ENCODE measurements around the gene TMBIM4.
A peak's percentile ranks its signal among the peaks of the same experiment; 100 is the strongest.

TMBIM4 gene

GRCh38 chr12:66137937-66138336 is 31.9 kb downstream of the TMBIM4 start:
- Histone ChIP-seq H3K23ac (ENCODE audit: low read length) (no peak overlapping the region), H4K5ac (ENCODE audit: low read length) (no peak overlapping the region), H2BK5ac (ENCODE audit: low read length) (no peak overlapping the region), H2BK15ac (replicated peaks; ENCODE audit: low read depth) (no peak overlapping the region), H4K8ac (ENCODE audit: low read depth, low read length) (no peak overlapping the region), H3K36me3 (ENCODE audit: control insufficient read depth, insufficient read depth, low read length) (no peaks in the 10 kb centered on the region), H3K56ac (ENCODE audit: low read length) (no peak overlapping the region), H3K27ac (ENCODE audit: low read depth, low read length) (no peak overlapping the region), H3K4me2 (ENCODE audit: low read length) (no peak overlapping the region), H3K27me3 (ENCODE audit: insufficient read depth, low read length, poor library complexity) (no peaks in the 10 kb centered on the region), H3K79me1 (ENCODE audit: low read length) (no peaks in the 10 kb centered on the region), H2AK5ac (ENCODE audit: low read length) (no peak overlapping the region), H3K9ac (ENCODE audit: low read length) (no peak overlapping the region), H3K4me1 (ENCODE audit: control insufficient read depth, low read depth, low read length) (no peaks in the 10 kb centered on the region), H3K4ac (ENCODE audit: low read depth, low read length) (no peak overlapping the region), H3K79me2 (ENCODE audit: control insufficient read depth, insufficient read depth, low read length) (no peaks in the 10 kb centered on the region), H2BK120ac (ENCODE audit: low read depth, low read length) (no peak overlapping the region), H3K18ac (ENCODE audit: low read length) (no peak overlapping the region), H3K4me3 (ENCODE audit: low read length) (no peak overlapping the region)
- no CpG with 5 or more reads among the region's 3 CpGs for WGBS (ENCODE audit: extremely low coverage, insufficient coverage, low lambda C conversion rate)
- DNase-seq: no peak

DNA sequence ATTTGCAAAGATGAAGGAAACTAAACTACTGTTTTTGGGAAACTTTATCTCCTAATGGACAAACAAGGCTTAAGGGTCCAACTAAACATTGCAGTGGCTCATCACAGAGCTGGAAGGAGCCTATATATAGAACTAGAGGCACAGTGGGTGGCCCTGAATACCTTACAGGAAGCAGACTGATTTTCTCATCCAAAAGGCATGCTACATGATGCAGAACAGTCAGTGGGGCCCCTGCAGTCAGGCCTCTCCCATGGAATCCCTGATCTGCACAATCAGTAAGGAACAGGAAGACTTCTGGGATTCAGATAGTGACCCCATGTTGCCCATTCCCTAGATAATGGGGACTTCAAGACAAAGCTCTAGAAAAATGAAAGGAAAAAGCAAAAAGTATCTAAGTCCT is 37.4 kb downstream of the TMBIM4 start:
- Histone ChIP-seq H3K27ac (ENCODE audit: low read depth, low read length) (peak overlapping the region; percentile 63), H3K56ac (ENCODE audit: low read length) (no peak overlapping the region)

DNA sequence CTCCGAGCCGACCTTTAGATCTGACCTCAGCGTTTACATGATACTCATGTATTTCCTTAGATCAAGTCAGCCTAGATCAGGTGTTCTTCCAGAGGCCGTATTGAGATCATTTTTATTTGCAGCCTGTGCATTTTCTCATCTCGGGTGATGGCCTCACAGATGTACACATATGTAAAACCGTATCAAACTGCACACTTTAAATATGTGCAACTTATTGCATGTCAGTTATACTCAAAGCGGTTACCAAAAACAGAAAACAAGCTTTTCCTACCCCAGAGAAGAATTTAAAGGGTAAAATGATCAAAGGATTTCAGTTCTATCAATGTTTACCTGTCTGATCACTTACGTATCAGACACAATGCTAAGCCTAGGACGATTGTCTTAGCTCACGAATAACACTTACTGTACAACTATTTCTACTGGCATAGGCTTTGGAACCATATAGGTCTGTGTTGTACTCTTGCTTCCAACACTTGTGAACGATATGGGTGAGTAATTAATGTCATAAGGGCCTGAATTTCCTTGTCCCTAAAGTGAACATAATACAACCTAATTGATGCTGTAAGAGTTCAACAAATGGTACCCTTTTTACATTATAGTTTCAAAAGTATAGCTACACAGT is 38.6 kb downstream of the TMBIM4 start:
- Histone ChIP-seq H3K18ac (ENCODE audit: low read length) (peak overlapping the region; percentile 78), H4K5ac (ENCODE audit: low read length) (peak overlapping the region; percentile 84), H4K8ac (ENCODE audit: low read depth, low read length) (no peak overlapping the region), H3K27ac (ENCODE audit: low read depth, low read length) (no peak overlapping the region), H2BK120ac (ENCODE audit: low read depth, low read length) (peak overlapping the region; percentile 31), H2BK15ac (replicated peaks; ENCODE audit: low read depth) (peak overlapping the region; percentile 25), H3K4ac (ENCODE audit: low read depth, low read length) (peak overlapping the region; percentile 94), H2BK5ac (ENCODE audit: low read length) (no peak overlapping the region), H2AK5ac (ENCODE audit: low read length) (no peak overlapping the region), H3K36me3 (ENCODE audit: control insufficient read depth, insufficient read depth, low read length) (peaks cover 2% of the 10 kb centered on the region), H3K79me1 (ENCODE audit: low read length) (peaks cover 13% of the 10 kb centered on the region), H3K27me3 (ENCODE audit: insufficient read depth, low read length, poor library complexity) (no peaks in the 10 kb centered on the region), H3K4me1 (ENCODE audit: control insufficient read depth, low read depth, low read length) (peaks cover 2% of the 10 kb centered on the region), H3K9ac (ENCODE audit: low read length) (peak overlapping the region; percentile 84), H3K4me2 (ENCODE audit: low read length) (peak overlapping the region; percentile 73), H3K23ac (ENCODE audit: low read length) (no peak overlapping the region), H3K4me3 (ENCODE audit: low read length) (peak overlapping the region; percentile 89), H3K79me2 (ENCODE audit: control insufficient read depth, insufficient read depth, low read length) (peaks cover 22% of the 10 kb centered on the region), H3K56ac (ENCODE audit: low read length) (peak overlapping the region; percentile 92)
- no peak for DNase-seq
- WGBS (ENCODE audit: extremely low coverage, insufficient coverage, low lambda C conversion rate): no CpG with 5 or more reads among the region's 11 CpGs

More for the DNA sequence above, 37.4 kb downstream of the TMBIM4 start:
- Histone ChIP-seq H2BK15ac (replicated peaks; ENCODE audit: low read depth) (no peak overlapping the region), H3K4me3 (ENCODE audit: low read length) (no peak overlapping the region), H3K79me1 (ENCODE audit: low read length) (peaks cover 10% of the 10 kb centered on the region), H3K18ac (ENCODE audit: low read length) (no peak overlapping the region), H3K79me2 (ENCODE audit: control insufficient read depth, insufficient read depth, low read length) (peaks cover 19% of the 10 kb centered on the region), H3K23ac (ENCODE audit: low read length) (no peak overlapping the region), H2AK5ac (ENCODE audit: low read length) (no peak overlapping the region), H3K4me2 (ENCODE audit: low read length) (no peak overlapping the region), H4K8ac (ENCODE audit: low read depth, low read length) (no peak overlapping the region), H3K4ac (ENCODE audit: low read depth, low read length) (no peak overlapping the region), H3K9ac (ENCODE audit: low read length) (no peak overlapping the region), H3K36me3 (ENCODE audit: control insufficient read depth, insufficient read depth, low read length) (no peaks in the 10 kb centered on the region), H4K5ac (ENCODE audit: low read length) (no peak overlapping the region), H2BK5ac (ENCODE audit: low read length) (no peak overlapping the region), H3K27me3 (ENCODE audit: insufficient read depth, low read length, poor library complexity) (no peaks in the 10 kb centered on the region), H3K4me1 (ENCODE audit: control insufficient read depth, low read depth, low read length) (peaks cover 2% of the 10 kb centered on the region), H2BK120ac (ENCODE audit: low read depth, low read length) (no peak overlapping the region)
- DNase-seq: peak; percentile 98

DNA sequence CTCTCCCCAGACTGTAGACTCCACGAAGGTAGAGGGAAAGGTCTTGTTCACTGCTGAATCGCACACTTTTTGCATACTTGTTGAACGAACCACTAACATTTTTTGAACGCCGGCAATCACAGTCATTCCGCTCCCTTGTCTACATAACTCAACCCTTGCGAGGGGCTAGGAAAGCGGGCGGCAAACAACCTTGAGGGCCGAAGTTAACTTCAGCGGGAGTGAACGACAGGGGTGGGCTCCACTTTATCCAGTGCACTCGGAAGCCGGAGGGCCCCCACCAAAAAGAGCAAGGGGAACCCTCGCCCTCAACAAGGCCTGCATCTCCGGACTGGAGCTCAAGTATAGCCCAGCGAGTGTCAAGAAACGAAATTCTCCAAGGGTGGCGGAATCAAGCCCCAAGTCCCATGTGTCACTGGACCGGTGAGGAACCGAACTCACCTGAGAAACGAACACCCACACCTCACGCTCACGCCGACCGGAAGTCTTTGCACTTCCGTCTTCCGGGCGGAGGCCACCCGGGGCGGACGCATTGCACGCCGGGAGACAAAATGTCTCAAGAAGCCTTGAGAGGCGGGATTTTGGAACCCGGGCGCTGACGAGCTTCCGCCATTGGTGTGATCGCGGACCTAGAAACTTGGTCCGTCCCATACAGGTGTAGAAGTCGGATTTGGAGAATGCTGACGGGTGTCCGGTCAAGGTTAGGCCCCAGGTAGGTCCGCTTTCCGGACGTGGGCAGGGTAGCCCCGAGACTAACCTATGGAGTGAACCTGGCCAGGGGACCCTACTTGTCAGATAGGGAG is 39.3 kb downstream of the TMBIM4 start, which contains the start of gene LLPH:
Gene LLPH, minus strand, starts transcription at position 484 of the 800 bp plus-strand sequence. CDS start 1,644 bp downstream, outside the sequence.
- Histone ChIP-seq H3K36me3 (ENCODE audit: control insufficient read depth, insufficient read depth, low read length) (peaks cover 2% of the 10 kb centered on the region), H3K4me2 (ENCODE audit: low read length) (peak within 1 kb of the TSS; percentile 73), H4K8ac (ENCODE audit: low read depth, low read length) (peak within 1 kb of the TSS; percentile 16), H2BK15ac (replicated peaks; ENCODE audit: low read depth) (peak within 1 kb of the TSS; percentile 25), H2BK5ac (ENCODE audit: low read length) (no peak within 1 kb of the TSS), H2AK5ac (ENCODE audit: low read length) (no peak within 1 kb of the TSS), H3K79me2 (ENCODE audit: control insufficient read depth, insufficient read depth, low read length) (peaks cover 22% of the 10 kb centered on the region), H3K27ac (ENCODE audit: low read depth, low read length) (no peak within 1 kb of the TSS), H3K79me1 (ENCODE audit: low read length) (peaks cover 13% of the 10 kb centered on the region), H3K27me3 (ENCODE audit: insufficient read depth, low read length, poor library complexity) (no peaks in the 10 kb centered on the region), H3K23ac (ENCODE audit: low read length) (peak within 1 kb of the TSS; percentile 55), H3K9ac (ENCODE audit: low read length) (peak within 1 kb of the TSS; percentile 90), H2BK120ac (ENCODE audit: low read depth, low read length) (peak within 1 kb of the TSS; percentile 31), H3K4ac (ENCODE audit: low read depth, low read length) (peak within 1 kb of the TSS; percentile 94), H3K4me3 (ENCODE audit: low read length) (peak within 1 kb of the TSS; percentile 89), H4K5ac (ENCODE audit: low read length) (peak within 1 kb of the TSS; percentile 84), H3K4me1 (ENCODE audit: control insufficient read depth, low read depth, low read length) (peaks cover 2% of the 10 kb centered on the region), H3K56ac (ENCODE audit: low read length) (peak within 1 kb of the TSS; percentile 92), H3K18ac (ENCODE audit: low read length) (peak within 1 kb of the TSS; percentile 78)
- DNase-seq: peak; percentile 97
- WGBS (ENCODE audit: extremely low coverage, insufficient coverage, low lambda C conversion rate): no CpG with 5 or more reads among the region's 49 CpGs

GRCh38 chr12:66129934-66130266 is 39.9 kb downstream of the TMBIM4 start:
- no peak overlapping the region for H2AK5ac ChIP-seq (ENCODE audit: low read length)
- peak overlapping the region; percentile 43 for H3K4me2 ChIP-seq (ENCODE audit: low read length)
- H3K9ac ChIP-seq (ENCODE audit: low read length): peak overlapping the region; percentile 90
- no peak overlapping the region for H3K27ac ChIP-seq (ENCODE audit: low read depth, low read length)
- peaks cover 2% of the 10 kb centered on the region for H3K4me1 ChIP-seq (ENCODE audit: control insufficient read depth, low read depth, low read length)
- H3K79me2 ChIP-seq (ENCODE audit: control insufficient read depth, insufficient read depth, low read length): peaks cover 22% of the 10 kb centered on the region
- H3K79me1 ChIP-seq (ENCODE audit: low read length): peaks cover 13% of the 10 kb centered on the region
- H4K8ac ChIP-seq (ENCODE audit: low read depth, low read length): no peak overlapping the region
- no peak overlapping the region for H3K23ac ChIP-seq (ENCODE audit: low read length)
- no peak overlapping the region for H2BK120ac ChIP-seq (ENCODE audit: low read depth, low read length)
- no peak overlapping the region for H4K5ac ChIP-seq (ENCODE audit: low read length)
- H2BK15ac ChIP-seq (replicated peaks; ENCODE audit: low read depth): no peak overlapping the region
- no peak overlapping the region for H3K4ac ChIP-seq (ENCODE audit: low read depth, low read length)
- H3K36me3 ChIP-seq (ENCODE audit: control insufficient read depth, insufficient read depth, low read length): peaks cover 3% of the 10 kb centered on the region
- H3K18ac ChIP-seq (ENCODE audit: low read length): no peak overlapping the region
- H3K56ac ChIP-seq (ENCODE audit: low read length): peak overlapping the region; percentile 91
- peak; percentile 33 for DNase-seq
- no peak overlapping the region for H2BK5ac ChIP-seq (ENCODE audit: low read length)
- no CpG with 5 or more reads among the region's 8 CpGs for WGBS (ENCODE audit: extremely low coverage, insufficient coverage, low lambda C conversion rate)
- H3K27me3 ChIP-seq (ENCODE audit: insufficient read depth, low read length, poor library complexity): no peaks in the 10 kb centered on the region
- H3K4me3 ChIP-seq (ENCODE audit: low read length): peak overlapping the region; percentile 89
